GM12878 (cell line): ENCODE results near the gene RGSL1.

Experiments used
- RBBP5 ChIP-seq: fragments of 200-600 bp; sonication (generic); conservative IDR thresholded peaks from 2 replicates; pipeline ENCODE4 v1.6.1; 2016
- SMC3 ChIP-seq: IDR thresholded peaks from 2 replicates; pipeline ENCODE4 v1.6.1; 2011; ENCODE audit warnings: low read length, improper control_type of control experiment, borderline replicate concordance

GRCh38 chr1:182608845-182609610, 159.1 kb downstream of the RGSL1 start:
- TF ChIP-seq RBBP5, result no peak
- TF ChIP-seq SMC3, result no peak
